SK-N-SH treated with all-trans-retinoic acid at 6 μM for 48 hours (cell line): ENCODE data around the gene HOXD8.

Source experiments
- CSRNP3 ChIP-seq: fragments of 250-450 bp; sonication (Bioruptor Pico); IDR thresholded peaks from 2 replicates; pipeline ENCODE4 v1.5.1; 2021; ENCODE audit warnings: mild to moderate bottlenecking, moderate library complexity
- PATZ1 ChIP-seq: fragments of 250-450 bp; sonication (Bioruptor Pico); IDR thresholded peaks from 2 replicates; pipeline ENCODE4 v1.8.0; 2020; ENCODE audit warnings: mild to moderate bottlenecking, moderate library complexity, borderline replicate concordance
- ZC3H10 ChIP-seq: fragments of 250-450 bp; sonication (Bioruptor Pico); IDR thresholded peaks from 2 replicates; pipeline ENCODE4 v1.5.1; 2021; ENCODE audit warnings: mild to moderate bottlenecking, moderate library complexity

GRCh38 chr2:176154576-176155252, 25.2 kb downstream of the HOXD8 start:
- TF ChIP-seq ZC3H10 (CRISPR knock-in tag) (no peak), CSRNP3 (CRISPR knock-in tag) (no peak), PATZ1 (no peak)
